Astrocyte (in vitro differentiated cells and primary cell): Measurements from ENCODE around the gene MAST3. TPM values are rescaled to one million over a fixed set of nuclear protein-coding genes. Genes with fewer than 3 reads are reported as not detected.
"Not testable (repeated sequence)": the region's sequence is repeated elsewhere in the genome, so short reads cannot be mapped to it uniquely, and the experiment has no call there.

Experiments used
- DNase-seq: peaks from one replicate; pipeline ENCODE4 v3.0.0-alpha.2; 2010; ENCODE audit warnings: low read depth
- FAIRE-seq: peaks from 2 replicates; lab custom pipeline; 2011; peaks lifted over from hg19 to GRCh38; lab: Jason Lieb, UNC
- H2AFZ ChIP-seq: 2 replicates; pipeline ENCODE4 v1.6.0; 2012; ENCODE audit warnings: low read depth, low read length, inconsistent platforms
- H3K27ac ChIP-seq: 2 replicates; pipeline ENCODE4 v1.5.1; 2011; ENCODE audit warnings: low read depth, low read length, inconsistent platforms
- H3K27me3 ChIP-seq: 2 replicates; pipeline ENCODE4 v1.6.0; 2011; ENCODE audit warnings: low read length, inconsistent platforms; ENCODE audit not compliant: insufficient read depth
- H3K36me3 ChIP-seq: 2 replicates; pipeline ENCODE4 v1.5.1; 2011; ENCODE audit warnings: low read length, inconsistent platforms; ENCODE audit not compliant: insufficient read depth
- H3K4me1 ChIP-seq: 2 replicates; pipeline ENCODE4 v1.5.1; 2011; ENCODE audit warnings: low read length, inconsistent platforms; ENCODE audit not compliant: insufficient read depth
- H3K4me2 ChIP-seq: 2 replicates; pipeline ENCODE4 v1.6.0; 2012; ENCODE audit warnings: low read length, inconsistent platforms
- H3K4me3 ChIP-seq: 2 replicates; pipeline ENCODE4 v1.5.1; 2011; ENCODE audit warnings: low read depth, mild to moderate bottlenecking, low read length, inconsistent platforms; ENCODE audit not compliant: insufficient read depth
- H3K79me2 ChIP-seq: 2 replicates; pipeline ENCODE4 v1.6.0; 2012; ENCODE audit warnings: mild to moderate bottlenecking, low read length, inconsistent platforms; ENCODE audit not compliant: insufficient read depth
- H3K9ac ChIP-seq: 2 replicates; pipeline ENCODE4 v1.6.0; 2012; ENCODE audit warnings: mild to moderate bottlenecking, low read length, inconsistent platforms
- H3K9me3 ChIP-seq: 2 replicates; pipeline ENCODE4 v1.5.1; 2012; ENCODE audit warnings: low read depth, mild to moderate bottlenecking, low read length, inconsistent platforms; ENCODE audit not compliant: insufficient read depth
- H4K20me1 ChIP-seq: 2 replicates; pipeline ENCODE4 v1.6.0; 2012; ENCODE audit warnings: low read length, inconsistent platforms; ENCODE audit not compliant: insufficient read depth
- H3K27ac Mint-ChIP-seq: one replicate; pipeline ENCODE4 v1.8.0; 2021; ENCODE audit warnings: mild to moderate bottlenecking, mixed read lengths; ENCODE audit not compliant: unreplicated experiment
- H3K27me3 Mint-ChIP-seq: one replicate; pipeline ENCODE4 v1.8.0; 2021; ENCODE audit warnings: low read depth, mixed read lengths; ENCODE audit not compliant: unreplicated experiment
- H3K36me3 Mint-ChIP-seq: one replicate; pipeline ENCODE4 v1.8.0; 2021; ENCODE audit warnings: low read depth, mixed read lengths; ENCODE audit not compliant: unreplicated experiment
- H3K4me1 Mint-ChIP-seq: one replicate; pipeline ENCODE4 v1.8.0; 2021; ENCODE audit warnings: low read depth, mixed read lengths; ENCODE audit not compliant: unreplicated experiment
- H3K4me3 Mint-ChIP-seq: one replicate; pipeline ENCODE4 v1.8.0; 2021; ENCODE audit warnings: mild to moderate bottlenecking, moderate library complexity, mixed read lengths; ENCODE audit not compliant: unreplicated experiment
- H3K9me3 Mint-ChIP-seq: one replicate; pipeline ENCODE4 v1.8.0; 2021; ENCODE audit warnings: mild to moderate bottlenecking, mixed read lengths; ENCODE audit not compliant: unreplicated experiment
- CTCF ChIP-seq: IDR thresholded peaks from 2 replicates; pipeline ENCODE4 v1.5.1; 2011; ENCODE audit warnings: low read depth, mild to moderate bottlenecking, inconsistent platforms, low read length, moderate library complexity; ENCODE audit not compliant: insufficient read depth
- EZH2 ChIP-seq: IDR thresholded peaks from 2 replicates; pipeline ENCODE4 v1.6.1; 2012; ENCODE audit warnings: mild to moderate bottlenecking, low read length, inconsistent platforms; ENCODE audit not compliant: insufficient read depth
- total RNA-seq: library from RNA; stranded (reverse); gene quantifications from 2 replicates; pipeline ENCODE4 v1.2.1, GENCODE V29; 2021

Gene MAST3
- total RNA-seq, 1 donor from 2014 or later: 5.5 TPM

GRCh38 chr19:18156841-18157464 lies 59.4 kb downstream of the MAST3 start:
- no peak for FAIRE-seq

GRCh38 chr19:18157465-18158063 lies 60.0 kb downstream of the MAST3 start:
- Histone ChIP-seq H3K9ac (peak overlapping the region; percentile 36), H3K4me3 (no peak overlapping the region), H3K4me2 (peak overlapping the region; percentile 38), H3K79me2 (peaks cover 29% of the 10 kb centered on the region), H3K4me1 (peaks cover 25% of the 10 kb centered on the region), H3K9me3 (no peaks in the 10 kb centered on the region), H3K27me3 (no peaks in the 10 kb centered on the region), H3K27ac (no peak overlapping the region), H2AFZ (no peak overlapping the region), H3K36me3 (peaks cover 2% of the 10 kb centered on the region), H4K20me1 (peaks cover 36% of the 10 kb centered on the region)
- Mint-ChIP-seq H3K9me3 (peaks cover 1% of the 10 kb centered on the region), H3K4me1 (peaks cover 7% of the 10 kb centered on the region), H3K27me3 (no peaks in the 10 kb centered on the region), H3K4me3 (no peak overlapping the region), H3K27ac (no peak overlapping the region), H3K36me3 (peaks cover 4% of the 10 kb centered on the region)
- TF ChIP-seq CTCF (no peak), EZH2 (no peak)
- DNase-seq (no peak), FAIRE-seq (no peak)

More at GRCh38 chr19:18156841-18157464, 59.4 kb downstream of the MAST3 start:
- H3K27me3 Mint-ChIP-seq: no peaks in the 10 kb centered on the region
- H3K27ac Mint-ChIP-seq: no peak overlapping the region
- Histone ChIP-seq H3K27me3 (no peaks in the 10 kb centered on the region), H3K36me3 (peaks cover 2% of the 10 kb centered on the region), H2AFZ (no peak overlapping the region), H3K4me2 (peak overlapping the region; percentile 38), H3K9ac (peak overlapping the region; percentile 36), H3K27ac (no peak overlapping the region), H3K9me3 (no peaks in the 10 kb centered on the region), H3K4me1 (peaks cover 25% of the 10 kb centered on the region), H3K79me2 (peaks cover 29% of the 10 kb centered on the region), H3K4me3 (no peak overlapping the region), H4K20me1 (peaks cover 34% of the 10 kb centered on the region)
- peaks cover 1% of the 10 kb centered on the region for H3K9me3 Mint-ChIP-seq
- H3K4me1 Mint-ChIP-seq: peaks cover 7% of the 10 kb centered on the region
- peak; percentile 70 for DNase-seq
- H3K36me3 Mint-ChIP-seq: peaks cover 4% of the 10 kb centered on the region
- no peak overlapping the region for H3K4me3 Mint-ChIP-seq
- TF ChIP-seq CTCF: no peak
- TF ChIP-seq EZH2: no peak

DNA sequence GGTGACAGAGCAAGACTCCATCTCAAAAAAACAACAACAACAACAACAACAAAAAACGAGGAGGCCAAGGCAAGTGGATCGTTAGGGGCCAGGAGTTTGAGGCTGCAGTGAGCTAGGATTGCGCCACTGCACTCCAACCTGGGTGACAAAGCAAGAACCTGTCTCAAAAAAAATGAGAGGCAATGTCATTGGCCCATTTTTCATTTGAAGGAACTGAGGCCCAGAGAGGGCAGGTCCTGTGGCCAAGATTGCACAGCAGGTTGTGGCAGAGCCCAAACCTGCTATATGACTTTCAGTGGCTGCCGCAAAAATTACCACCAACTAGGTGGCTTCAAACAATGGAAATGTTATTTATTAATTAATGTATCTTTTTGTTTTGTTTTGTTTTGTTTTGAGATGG lies 60.9 kb downstream of the MAST3 start:
- Histone ChIP-seq H3K4me1 (peaks cover 25% of the 10 kb centered on the region), H2AFZ (no peak overlapping the region), H3K27me3 (no peaks in the 10 kb centered on the region), H3K27ac (no peak overlapping the region), H3K36me3 (peaks cover 9% of the 10 kb centered on the region), H3K9ac (no peak overlapping the region), H3K4me3 (no peak overlapping the region), H3K9me3 (no peaks in the 10 kb centered on the region), H4K20me1 (peaks cover 36% of the 10 kb centered on the region), H3K79me2 (peaks cover 26% of the 10 kb centered on the region), H3K4me2 (no peak overlapping the region)
- FAIRE-seq: no peak
- no peaks in the 10 kb centered on the region for H3K27me3 Mint-ChIP-seq
- DNase-seq: no peak
- TF ChIP-seq EZH2: no peak
- TF ChIP-seq CTCF: no peak
- H3K27ac Mint-ChIP-seq: no peak overlapping the region
- peaks cover 4% of the 10 kb centered on the region for H3K36me3 Mint-ChIP-seq
- H3K4me1 Mint-ChIP-seq: peaks cover 7% of the 10 kb centered on the region
- H3K4me3 Mint-ChIP-seq: no peak overlapping the region
- H3K9me3 Mint-ChIP-seq: peaks cover 1% of the 10 kb centered on the region

- H3K9me3 ChIP-seq, H3K27ac ChIP-seq, H3K4me3 ChIP-seq, H3K9me3 Mint-ChIP-seq, H3K27ac Mint-ChIP-seq, H3K4me3 Mint-ChIP-seq, H3K27me3 Mint-ChIP-seq, H3K4me2 ChIP-seq, H3K4me1 Mint-ChIP-seq, H3K27me3 ChIP-seq, DNase-seq, H2AFZ ChIP-seq, H3K36me3 Mint-ChIP-seq, H3K9ac ChIP-seq, FAIRE-seq: not testable (repeated sequence)
- peaks cover 31% of the 10 kb centered on the region for H4K20me1 ChIP-seq
- peaks cover 19% of the 10 kb centered on the region for H3K4me1 ChIP-seq
- H3K36me3 ChIP-seq: peaks cover 10% of the 10 kb centered on the region
- H3K79me2 ChIP-seq: peaks cover 19% of the 10 kb centered on the region
These were observed 61.6 kb downstream of the MAST3 start for GRCh38 chr19:18159059-18159616.
